Amygdala (tissue), 56 donors: ENCODE results near the gene TEAD1.

Experiments
- DNase-seq, 56 donors: peaks; one replicate each; lab custom pipeline; 2025; lab: John Stamatoyannopoulos, UW

TEAD1 gene

DNA sequence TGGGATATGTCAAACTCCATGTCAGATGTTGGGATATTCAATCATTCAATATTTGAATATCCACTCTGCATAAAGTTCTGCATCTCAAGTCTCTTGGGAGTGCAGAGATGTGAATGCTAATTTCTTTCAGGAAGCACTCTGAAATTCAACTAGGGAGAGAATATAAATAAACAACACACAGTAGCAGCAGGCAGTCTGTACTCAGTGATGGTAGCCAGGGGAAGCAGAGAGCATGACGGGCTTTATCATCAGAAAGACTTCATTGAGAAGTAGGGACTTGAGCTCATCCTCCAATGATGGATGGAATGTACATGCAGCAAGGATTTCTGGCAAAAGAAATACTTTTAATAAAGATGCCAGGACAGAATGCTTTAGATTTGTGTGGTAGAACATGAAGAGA is 9.8 kb upstream of the TEAD1 start:
- no peak for DNase-seq

GRCh38 chr11:12666915-12667314 is 7.3 kb upstream of the TEAD1 start:
- DNase-seq = no peak

- DNase-seq = no peak
Measured at GRCh38 chr11:12667646-12668045, 6.6 kb upstream of the TEAD1 start.

DNA sequence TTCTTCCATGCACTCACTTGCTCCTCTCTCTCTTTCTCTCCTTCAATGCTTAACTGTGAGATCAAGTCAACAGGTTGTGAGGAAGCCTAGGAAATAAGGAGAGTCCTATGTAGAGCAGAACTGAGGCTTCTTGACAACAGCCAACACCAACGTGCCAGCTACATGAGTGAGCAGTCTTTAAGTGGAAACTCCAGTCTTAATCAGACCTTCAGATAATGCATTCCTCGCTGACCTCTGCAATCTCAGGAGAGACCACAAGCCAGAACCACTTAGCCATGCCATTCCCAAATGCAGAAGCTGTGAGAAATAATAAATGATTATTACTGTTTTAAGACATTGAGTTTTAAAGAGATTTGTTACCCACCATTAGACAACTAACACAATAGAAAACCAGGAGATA is 6.1 kb upstream of the TEAD1 start:
- no peak for DNase-seq

GRCh38 chr11:12669930-12670329 is 4.3 kb upstream of the TEAD1 start:
- DNase-seq = no peak

DNA sequence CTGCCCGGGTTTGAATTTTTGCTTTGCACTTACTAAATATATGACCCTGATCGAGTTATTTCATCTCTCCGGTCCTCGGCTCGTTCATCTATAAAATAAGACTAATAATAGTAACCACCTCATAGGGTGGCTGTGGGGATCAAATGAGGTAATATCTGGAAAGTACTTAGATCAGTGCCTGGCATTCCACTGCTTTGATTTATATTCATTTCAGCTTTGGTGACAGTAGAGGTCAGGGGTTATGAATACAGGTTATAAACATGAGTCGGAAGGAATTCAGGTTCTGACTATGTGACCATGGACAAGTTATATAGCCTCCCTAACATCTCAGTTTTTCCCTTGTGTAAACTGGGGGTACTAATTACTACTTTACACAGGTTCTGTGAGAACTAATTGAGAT is 2.9 kb upstream of the TEAD1 start:
- DNase-seq = no peak

- DNase-seq = no peak
Measured at GRCh38 chr11:12673601-12673923, 659 bp upstream of the TEAD1 start.

GRCh38 chr11:12674571-12674935 is 332 bp downstream of the TEAD1 start:
- DNase-seq = peak in 6 of 56 donors; percentile 27 to 57 (median 47)

DNA sequence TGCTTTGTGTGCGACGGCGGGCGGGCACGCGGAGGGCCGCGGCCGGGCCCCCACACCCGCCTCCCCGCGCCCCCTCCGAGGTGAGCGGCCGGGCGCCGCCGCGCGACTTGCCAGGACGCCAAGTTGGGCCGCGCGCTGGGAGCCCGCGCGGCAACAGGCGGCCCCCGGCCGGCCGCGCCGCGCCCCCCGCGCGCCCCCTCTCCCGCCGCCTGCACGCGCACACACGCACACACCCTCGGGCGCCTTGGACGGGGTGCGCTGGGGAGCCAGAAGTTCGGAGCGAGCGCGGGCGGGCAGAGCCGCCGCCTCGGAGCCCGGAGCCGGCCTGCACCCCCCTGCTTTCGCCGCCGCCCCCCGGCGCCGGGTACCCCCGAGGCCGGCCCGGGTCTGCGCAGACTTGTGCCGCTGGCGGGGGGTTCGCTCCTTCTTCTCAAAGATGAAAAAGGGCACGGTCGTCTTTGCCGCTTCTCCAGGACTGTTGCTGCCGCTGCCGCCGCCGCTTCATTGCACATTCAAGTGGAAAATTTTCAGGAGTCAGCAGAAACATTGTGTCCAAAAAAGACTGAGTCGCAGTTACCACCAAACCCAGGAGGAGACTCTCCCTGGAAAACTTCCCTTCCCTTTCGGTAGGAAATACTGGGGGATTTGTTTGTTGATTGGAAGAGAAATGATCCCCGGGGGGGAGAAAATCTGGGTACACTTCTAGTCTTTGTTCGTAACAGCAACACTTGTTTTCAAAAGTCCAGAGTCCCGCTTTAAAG is 895 bp downstream of the TEAD1 start:
- peak in 18 of 56 donors; percentile 3 to 56 (median 36) for DNase-seq

GRCh38 chr11:12675951-12676711 is 1.9 kb downstream of the TEAD1 start:
- DNase-seq = peak in 6 of 56 donors; percentile 6 to 23 (median 10)

DNA sequence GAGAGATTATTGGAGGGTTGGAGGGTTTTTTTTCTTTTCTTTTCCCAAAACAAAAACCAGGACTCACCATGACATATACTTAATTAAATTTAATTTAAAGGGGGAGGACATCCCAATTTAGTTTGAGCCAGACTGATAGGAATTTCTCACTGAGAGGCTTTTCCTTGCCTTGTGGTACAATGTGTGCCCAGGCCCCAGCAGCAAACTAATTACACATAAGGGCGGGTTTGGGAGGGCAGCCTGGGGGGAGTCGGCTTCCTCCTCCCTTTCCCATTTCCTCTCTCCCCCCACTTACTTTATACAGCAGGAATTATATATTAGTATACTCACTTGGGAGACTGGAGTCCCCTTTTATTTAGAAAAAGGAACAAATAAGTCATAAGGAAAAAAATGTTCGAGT is 2.9 kb downstream of the TEAD1 start:
- DNase-seq = peak in 1 of 56 donors; percentile 5

- DNase-seq = no peak
Measured at GRCh38 chr11:12678092-12678491, 3.9 kb downstream of the TEAD1 start.

DNA sequence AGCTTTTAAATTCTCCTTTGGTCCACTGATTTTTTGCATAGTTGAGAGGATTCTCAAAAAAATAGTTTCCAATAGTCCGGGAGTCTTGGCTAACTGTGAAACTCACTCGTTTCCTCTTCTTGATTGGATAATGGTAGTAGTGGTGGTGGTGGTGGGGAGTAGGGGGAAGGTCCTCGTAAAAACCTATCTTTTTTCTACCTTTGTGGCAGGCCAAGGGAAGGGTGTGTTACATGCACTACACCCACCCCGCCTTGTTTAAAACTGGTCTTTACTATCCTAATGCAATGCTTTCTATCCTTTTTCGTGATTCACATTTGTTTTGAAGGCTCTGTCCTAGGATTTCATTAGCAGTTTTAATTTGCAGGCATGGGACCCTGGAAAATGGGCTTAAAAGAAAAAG is 4.8 kb downstream of the TEAD1 start:
- no peak for DNase-seq

GRCh38 chr11:12679471-12679870 is 5.2 kb downstream of the TEAD1 start:
- no peak for DNase-seq

- DNase-seq = peak in 55 of 56 donors; percentile 30 to 91 (median 77)
Measured at GRCh38 chr11:12680246-12680939, 6.2 kb downstream of the TEAD1 start.

DNA sequence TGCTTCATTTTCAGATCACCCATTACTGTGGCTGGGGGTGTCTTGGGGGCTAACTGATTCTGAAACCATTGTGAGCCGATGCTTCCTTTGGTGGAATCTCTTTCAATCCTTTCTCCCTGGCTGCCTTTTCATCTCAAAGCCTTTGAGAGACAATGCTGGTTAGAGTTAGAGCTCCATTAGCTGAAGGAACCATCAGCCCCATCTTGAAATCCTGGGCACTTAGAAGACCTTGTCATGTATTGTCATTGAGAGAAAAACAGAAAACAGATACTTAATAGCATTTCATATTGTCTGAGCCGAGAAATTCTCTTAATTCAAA is 6.7 kb downstream of the TEAD1 start:
- no peak for DNase-seq

DNA sequence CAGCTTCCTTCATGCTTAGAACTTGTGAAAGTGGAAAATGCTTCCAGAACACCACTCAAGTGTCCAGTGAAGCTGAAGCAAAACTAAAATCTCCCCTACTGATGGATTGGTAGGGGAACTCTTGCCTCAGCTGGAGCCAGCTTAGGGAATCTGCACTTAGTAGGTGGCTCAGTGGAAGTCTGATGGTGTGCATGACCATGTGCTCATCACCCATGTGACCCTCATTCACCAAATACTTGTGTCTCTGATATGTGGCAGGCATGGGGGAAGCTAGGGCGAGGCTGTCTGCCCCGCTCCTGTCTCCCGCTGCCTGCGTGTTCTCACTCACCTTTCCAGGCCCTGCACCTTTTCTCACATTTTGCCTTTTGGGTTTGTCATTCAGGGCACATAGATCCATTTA is 7.2 kb downstream of the TEAD1 start:
- DNase-seq = no peak

DNA sequence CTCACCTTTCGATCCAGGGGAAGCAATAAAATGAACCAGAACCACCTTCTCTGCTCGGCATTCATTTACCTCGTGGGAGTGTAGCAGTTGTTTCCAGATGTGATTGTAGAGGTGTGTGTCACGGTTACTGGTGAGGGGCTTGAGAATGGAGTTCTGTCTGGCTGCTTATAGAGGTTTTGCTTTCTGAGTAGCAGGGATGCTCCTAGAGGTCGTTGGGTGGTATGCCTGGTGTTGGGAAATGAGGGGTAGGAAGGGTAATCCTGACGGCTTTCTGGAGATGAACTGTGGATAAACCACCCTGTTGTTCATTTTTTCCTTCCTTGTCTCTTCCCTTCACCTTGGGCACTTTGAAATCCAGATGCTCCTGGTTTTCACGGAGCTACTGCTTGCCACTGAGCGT is 8.1 kb downstream of the TEAD1 start:
- no peak for DNase-seq

DNA sequence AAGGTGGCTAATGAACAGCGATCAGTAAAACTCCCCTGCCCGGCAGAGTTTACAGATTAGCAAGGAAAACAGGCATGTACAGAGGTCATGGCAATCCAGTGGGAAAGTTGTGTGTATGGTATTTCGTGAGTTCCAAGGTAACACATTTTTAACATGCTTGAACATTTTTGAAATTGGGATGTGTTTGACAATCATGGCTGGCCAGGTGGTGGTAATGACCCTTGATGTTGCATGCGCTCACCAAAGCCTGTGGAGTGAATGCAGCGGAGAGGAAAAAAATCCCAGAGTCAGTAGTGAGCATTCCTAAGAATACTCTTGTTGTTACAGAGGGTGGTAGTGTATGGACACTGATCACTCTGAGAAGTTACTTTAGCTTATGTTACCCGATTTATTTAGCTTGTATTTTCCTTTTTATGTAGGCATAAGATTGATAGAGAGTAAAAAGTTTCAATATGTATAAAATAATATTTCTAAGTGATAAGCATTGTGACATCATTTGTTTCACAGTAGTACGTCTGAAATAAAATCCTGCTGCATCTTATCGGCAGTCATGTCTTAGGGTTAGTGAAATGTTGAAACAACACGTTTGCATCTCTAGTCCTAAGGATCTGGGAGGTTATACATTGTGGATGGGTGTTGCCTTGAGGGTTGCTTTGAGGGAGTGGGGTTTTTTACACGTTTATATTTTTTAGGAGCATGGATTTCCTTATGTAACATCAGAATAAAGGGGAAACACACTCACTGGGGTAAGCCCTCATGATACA is 8.7 kb downstream of the TEAD1 start:
- no peak for DNase-seq

- DNase-seq = no peak
Measured at GRCh38 chr11:12683874-12684273, 9.7 kb downstream of the TEAD1 start.

DNA sequence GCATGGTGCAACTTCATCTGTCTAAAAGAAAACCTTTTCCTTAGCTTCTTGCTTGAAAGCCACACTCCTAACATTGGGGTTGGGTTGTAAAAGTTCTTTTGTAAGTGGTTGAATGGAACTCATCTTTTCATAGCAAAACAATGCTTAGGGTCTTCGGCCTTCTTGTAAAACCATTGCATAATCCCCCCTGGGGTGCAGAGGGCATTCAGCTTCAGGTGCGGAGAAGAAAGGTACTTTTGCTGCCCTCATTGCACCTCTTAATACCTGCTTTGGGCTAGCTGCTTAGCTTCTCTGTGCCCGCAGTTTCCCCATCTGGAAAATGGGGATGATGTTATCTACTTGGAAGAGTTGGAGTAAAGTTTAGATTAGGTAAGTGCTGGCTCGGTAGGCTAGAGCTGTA is 10.1 kb downstream of the TEAD1 start:
- no peak for DNase-seq
